Gastroesophageal sphincter (tissue), 3 donors: ENCODE results near the gene RGP1.

Experiments used
- EP300 ChIP-seq: sonication (generic); formaldehyde crosslinking; IDR thresholded peaks from one replicate; pipeline ENCODE4 v1.6.1; 2017; ENCODE audit warnings: antibody characterized with exemption, mild to moderate bottlenecking
- POLR2A ChIP-seq, 2 donors: fragments of 450-650 bp; IDR thresholded peaks; one replicate each; pipeline ENCODE4 v1.6.1; 2017; ENCODE audit warnings: antibody characterized with exemption in 2 of 2, mild to moderate bottlenecking in 2 of 2, moderate library complexity in 1 of 2
- TF ChIP-seq, protein P1 (sequence below), 4 experiments: fragments of 200-600 bp in 2 of 4; fragments of 450-650 bp in 2 of 4; sonication (generic) in 1 of 4; IDR thresholded peaks; one replicate each; pipeline ENCODE4 v1.5.1; 2017 to 2019; ENCODE audit warnings: antibody characterized with exemption in 4 of 4, mild to moderate bottlenecking in 2 of 4, moderate library complexity in 2 of 4

DNA sequence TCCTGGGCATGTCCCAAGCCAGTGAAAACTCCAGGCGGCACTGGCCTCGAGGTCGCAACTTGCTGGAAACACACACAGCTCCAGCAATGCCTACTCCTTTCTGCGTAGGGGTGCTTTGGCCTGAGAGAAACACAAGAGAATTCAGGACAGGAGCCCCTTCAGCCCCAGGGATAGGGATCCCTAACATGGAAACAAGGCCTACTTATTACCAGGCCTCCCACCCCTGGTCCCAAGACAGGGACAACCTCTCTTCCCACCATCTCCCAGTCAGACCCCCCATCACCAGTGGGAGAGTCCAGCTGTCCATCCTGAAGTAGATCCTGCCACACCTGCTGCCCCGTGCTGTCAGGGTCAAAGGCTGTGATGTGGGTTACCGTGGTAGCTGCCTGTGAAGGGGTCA is 8.8 kb upstream of the RGP1 start:
- TF ChIP-seq, protein P1, sequence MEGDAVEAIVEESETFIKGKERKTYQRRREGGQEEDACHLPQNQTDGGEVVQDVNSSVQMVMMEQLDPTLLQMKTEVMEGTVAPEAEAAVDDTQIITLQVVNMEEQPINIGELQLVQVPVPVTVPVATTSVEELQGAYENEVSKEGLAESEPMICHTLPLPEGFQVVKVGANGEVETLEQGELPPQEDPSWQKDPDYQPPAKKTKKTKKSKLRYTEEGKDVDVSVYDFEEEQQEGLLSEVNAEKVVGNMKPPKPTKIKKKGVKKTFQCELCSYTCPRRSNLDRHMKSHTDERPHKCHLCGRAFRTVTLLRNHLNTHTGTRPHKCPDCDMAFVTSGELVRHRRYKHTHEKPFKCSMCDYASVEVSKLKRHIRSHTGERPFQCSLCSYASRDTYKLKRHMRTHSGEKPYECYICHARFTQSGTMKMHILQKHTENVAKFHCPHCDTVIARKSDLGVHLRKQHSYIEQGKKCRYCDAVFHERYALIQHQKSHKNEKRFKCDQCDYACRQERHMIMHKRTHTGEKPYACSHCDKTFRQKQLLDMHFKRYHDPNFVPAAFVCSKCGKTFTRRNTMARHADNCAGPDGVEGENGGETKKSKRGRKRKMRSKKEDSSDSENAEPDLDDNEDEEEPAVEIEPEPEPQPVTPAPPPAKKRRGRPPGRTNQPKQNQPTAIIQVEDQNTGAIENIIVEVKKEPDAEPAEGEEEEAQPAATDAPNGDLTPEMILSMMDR (IDR thresholded peaks at IDR 0.05): no peak
- TF ChIP-seq POLR2A (IDR thresholded peaks at IDR 0.05) (no peak), EP300 (no peak)
